SK-N-SH (cell line): ENCODE results near the gene RAB1B. TPM values are rescaled to one million over a fixed set of nuclear protein-coding genes. Genes with fewer than 3 reads are reported as not detected.

Experiments
- CTCF ChIA-PET: fragments of 300-600, 350-600 bp; formaldehyde crosslinking; extraction: SDS; loops from one replicate; lab custom pipeline; 2021; lab: Yijun Ruan, JAX
- POLR2A ChIA-PET: fragments of 350-600 bp; sonication (Branson Sonifier 250); formaldehyde crosslinking; extraction: SDS; loops from one replicate; lab custom pipeline; 2020; ENCODE audit warnings: antibody characterized with exemption, inconsistent platforms; lab: Yijun Ruan, JAX
- DNase-seq: peaks from one replicate; pipeline ENCODE4 v3.0.0; 2012
- H2AFZ ChIP-seq: fragments of 200-600 bp; sonication (generic); 2 replicates; pipeline ENCODE4 v1.8.1; 2016; ENCODE audit warnings: antibody characterized with exemption, mild to moderate bottlenecking, low read depth
- H3F3A ChIP-seq: fragments of 200-600 bp; sonication (generic); replicated peaks from 2 replicates; pipeline ENCODE3; 2016; ENCODE audit warnings: antibody characterized with exemption, mild to moderate bottlenecking; ENCODE audit not compliant: insufficient read depth
- H3K27ac ChIP-seq, 2 experiments: fragments of 200-500 bp in 1 of 2; fragments of 200-600 bp in 1 of 2; sonication (Bioruptor generic) in 1 of 2; sonication (generic), shearing (Covaris generic) in 1 of 2; 2 replicates each; pipeline versions ENCODE4 v1.5.1 to v1.6.1; 2014 to 2016; ENCODE audit warnings: low read depth in 2 of 2, inconsistent platforms in 1 of 2, low read length in 1 of 2, mild to moderate bottlenecking in 1 of 2, mixed read lengths in 1 of 2
- H3K27me3 ChIP-seq: fragments of 200-600 bp; sonication (generic), shearing (Covaris generic); 2 replicates; pipeline ENCODE4 v1.6.1; 2016; ENCODE audit warnings: mixed run types; ENCODE audit not compliant: insufficient read depth
- H3K36me3 ChIP-seq, 2 experiments: fragments of 200-500 bp in 1 of 2; fragments of 200-600 bp in 1 of 2; sonication (Bioruptor generic) in 1 of 2; sonication (generic) in 1 of 2; replicated peaks in 1 of 2; 2 replicates each; pipeline versions ENCODE3 to v1.5.1; 2014 to 2016; ENCODE audit warnings: low read length in 1 of 2, mild to moderate bottlenecking in 1 of 2; ENCODE audit not compliant: insufficient read depth in 2 of 2, control insufficient read depth in 1 of 2
- H3K4me1 ChIP-seq, 2 experiments: fragments of 200-500 bp in 1 of 2; fragments of 200-600 bp in 1 of 2; sonication (Bioruptor generic) in 1 of 2; sonication (generic), shearing (Covaris generic) in 1 of 2; 2 replicates each; pipeline versions ENCODE4 v1.5.1 to v1.6.1; 2014 to 2016; ENCODE audit warnings: low read depth in 1 of 2, low read length in 1 of 2, mixed run types in 1 of 2; ENCODE audit not compliant: insufficient read depth in 2 of 2, control insufficient read depth in 1 of 2
- H3K4me2 ChIP-seq: fragments of 200-600 bp; sonication (generic), shearing (Covaris generic); 2 replicates; pipeline ENCODE4 v1.6.1; 2017; ENCODE audit warnings: mixed run types
- H3K4me3 ChIP-seq, 2 experiments: fragments of 200-500 bp in 1 of 2; fragments of 200-600 bp in 1 of 2; sonication (Bioruptor generic) in 1 of 2; sonication (generic), shearing (Covaris generic) in 1 of 2; 2 replicates each; pipeline versions ENCODE4 v1.5.1 to v1.8.1; 2014 to 2016; ENCODE audit warnings: low read depth in 2 of 2, inconsistent platforms in 1 of 2, low read length in 1 of 2, mild to moderate bottlenecking in 1 of 2, mixed read lengths in 1 of 2, moderate library complexity in 1 of 2
- H3K79me2 ChIP-seq: fragments of 200-600 bp; sonication (generic); 2 replicates; pipeline ENCODE4 v1.8.1; 2017; ENCODE audit warnings: mild to moderate bottlenecking; ENCODE audit not compliant: insufficient read depth
- H3K9ac ChIP-seq: fragments of 200-600 bp; sonication (generic); 2 replicates; pipeline ENCODE4 v1.6.1; 2017; ENCODE audit warnings: mixed run types
- H3K9me2 ChIP-seq: fragments of 200-600 bp; sonication (generic); 2 replicates; pipeline ENCODE4 v1.6.1; 2017; ENCODE audit warnings: mixed run types
- H3K9me3 ChIP-seq: fragments of 200-600 bp; sonication (generic); 2 replicates; pipeline ENCODE4 v1.6.1; 2017; ENCODE audit warnings: mixed run types, mild to moderate bottlenecking, moderate library complexity
- H4K20me1 ChIP-seq: fragments of 200-600 bp; sonication (generic); 2 replicates; pipeline ENCODE4 v1.6.1; 2017; ENCODE audit warnings: mild to moderate bottlenecking, mixed run types; ENCODE audit not compliant: insufficient read depth
- CHD2 ChIP-seq: fragments of 150-350 bp; IDR thresholded peaks from 2 replicates; pipeline ENCODE4 v1.6.1; 2018; ENCODE audit warnings: low read length; ENCODE audit not compliant: partially characterized antibody
- ELF1 ChIP-seq: IDR thresholded peaks from 2 replicates; pipeline ENCODE4 v1.4.0; 2012
- EP300 ChIP-seq, 2 experiments: IDR thresholded peaks; 2 replicates each; pipeline versions ENCODE4 v1.4.0 to v1.6.1; 2012; ENCODE audit warnings: borderline replicate concordance in 1 of 2, low read depth in 1 of 2, low read length in 1 of 2
- FOXM1 ChIP-seq: IDR thresholded peaks from 2 replicates; pipeline ENCODE4 v1.4.0; 2012; ENCODE audit warnings: low read depth, mild to moderate bottlenecking
- GATA2 ChIP-seq: sonication (generic); formaldehyde crosslinking; IDR thresholded peaks from 2 replicates; pipeline ENCODE4 v1.5.0; 2020; ENCODE audit warnings: mild to moderate bottlenecking, missing genetic modification reagents
- JUND ChIP-seq: IDR thresholded peaks from 2 replicates; pipeline ENCODE4 v1.4.0; 2012
- MXI1 ChIP-seq: IDR thresholded peaks from 2 replicates; pipeline ENCODE4 v1.6.1; 2012; ENCODE audit warnings: mild to moderate bottlenecking, low read depth, low read length, improper control_type of control experiment
- NFIC ChIP-seq: IDR thresholded peaks from 2 replicates; pipeline ENCODE4 v1.4.0; 2012; ENCODE audit warnings: borderline replicate concordance
- SMC3 ChIP-seq: IDR thresholded peaks from 2 replicates; pipeline ENCODE4 v1.6.1; 2012; ENCODE audit warnings: low read depth, low read length, improper control_type of control experiment
- TCF12 ChIP-seq: IDR thresholded peaks from 2 replicates; pipeline ENCODE4 v1.4.0; 2012
- WGBS: methylation state at CpG from one replicate; pipeline ENCODE4 v1.1.6; 2017; ENCODE audit warnings: low lambda C conversion rate; 5-methylcytosine and 5-hydroxymethylcytosine counted together
- polyA plus RNA-seq, 3 experiments: library from polyadenylated mRNA; depleted of rRNA; stranded (reverse); fragments of >200 nt; gene quantifications; 2 replicates each; pipeline ENCODE4 v1.2.3, GENCODE V29; 2012
- TF ChIP-seq, protein P1 (sequence below): IDR thresholded peaks from 2 replicates; pipeline ENCODE4 v1.4.0; 2012; ENCODE audit warnings: low read depth, borderline replicate concordance
- TF ChIP-seq, protein P2 (sequence below): IDR thresholded peaks from 2 replicates; pipeline ENCODE4 v1.4.0; 2012; ENCODE audit warnings: low read depth
- TF ChIP-seq, protein P3 (sequence below): fragments of 150-350 bp; IDR thresholded peaks from 2 replicates; pipeline ENCODE4 v1.6.1; 2017; ENCODE audit warnings: antibody characterized with exemption, low read length, low read depth, borderline replicate concordance
- TF ChIP-seq, protein P4 (sequence below): IDR thresholded peaks from 2 replicates; pipeline ENCODE4; 2012

The RAB1B gene
- polyA plus RNA-seq, 1 of the 3 experiments (the other 2 are of a cell fraction) = 208 TPM

DNA sequence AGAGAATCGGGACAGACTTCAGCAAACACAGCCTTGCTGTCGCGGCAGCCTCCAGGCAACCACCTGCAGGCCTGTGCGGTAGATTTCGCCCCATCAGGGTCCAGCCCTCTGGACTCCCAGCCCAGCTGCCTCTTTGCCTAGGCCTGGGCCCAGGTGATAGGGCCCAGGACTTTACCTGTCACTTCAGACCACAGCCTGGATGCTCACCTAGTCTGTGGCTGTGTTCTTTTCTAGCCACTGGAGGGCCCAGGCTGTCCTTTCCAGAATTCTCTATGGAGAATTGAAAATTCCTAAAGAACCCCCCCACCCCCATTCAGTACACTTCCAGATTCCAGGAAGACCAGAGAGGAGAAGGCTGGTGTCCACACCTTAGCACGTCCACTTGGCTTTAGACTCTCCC lies 30.6 kb upstream of the RAB1B start:
- H3K4me1 ChIP-seq = no peaks in the 10 kb centered on the region
- no peak overlapping the region for H3K9ac ChIP-seq
- H3K79me2 ChIP-seq = no peaks in the 10 kb centered on the region
- no peak overlapping the region for H3K27ac ChIP-seq
- no peaks in the 10 kb centered on the region for H3F3A ChIP-seq
- 99% methylated on average over 6 of the region's 6 CpGs for WGBS
- CTCF ChIA-PET = interaction anchor here (4.8 kb wide), 1 partner anchor 15 kb away, joined by 34 read pairs; no protein-coding TSS in a partner anchor
- H4K20me1 ChIP-seq = no peaks in the 10 kb centered on the region
- no peaks in the 10 kb centered on the region for H3K9me2 ChIP-seq
- no peak overlapping the region for H3K4me3 ChIP-seq
- POLR2A ChIA-PET = no interaction called here
- no peak overlapping the region for H3K4me2 ChIP-seq
- DNase-seq = no peak
- peaks cover 16 to 91% of the 10 kb centered on the region in 2 experiments for H3K36me3 ChIP-seq
- TF ChIP-seq JUND (no peak), EP300 (IDR thresholded peaks at IDR 0.05; ENCODE audit: borderline replicate concordance in 1 of 2, low read depth in 1 of 2, low read length in 1 of 2) (no peak), NFIC (no peak), GATA2 (no peak), TCF12 (no peak), FOXM1 (no peak)
- TF ChIP-seq, protein P1, sequence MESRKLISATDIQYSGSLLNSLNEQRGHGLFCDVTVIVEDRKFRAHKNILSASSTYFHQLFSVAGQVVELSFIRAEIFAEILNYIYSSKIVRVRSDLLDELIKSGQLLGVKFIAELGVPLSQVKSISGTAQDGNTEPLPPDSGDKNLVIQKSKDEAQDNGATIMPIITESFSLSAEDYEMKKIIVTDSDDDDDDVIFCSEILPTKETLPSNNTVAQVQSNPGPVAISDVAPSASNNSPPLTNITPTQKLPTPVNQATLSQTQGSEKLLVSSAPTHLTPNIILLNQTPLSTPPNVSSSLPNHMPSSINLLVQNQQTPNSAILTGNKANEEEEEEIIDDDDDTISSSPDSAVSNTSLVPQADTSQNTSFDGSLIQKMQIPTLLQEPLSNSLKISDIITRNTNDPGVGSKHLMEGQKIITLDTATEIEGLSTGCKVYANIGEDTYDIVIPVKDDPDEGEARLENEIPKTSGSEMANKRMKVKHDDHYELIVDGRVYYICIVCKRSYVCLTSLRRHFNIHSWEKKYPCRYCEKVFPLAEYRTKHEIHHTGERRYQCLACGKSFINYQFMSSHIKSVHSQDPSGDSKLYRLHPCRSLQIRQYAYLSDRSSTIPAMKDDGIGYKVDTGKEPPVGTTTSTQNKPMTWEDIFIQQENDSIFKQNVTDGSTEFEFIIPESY = no peak
- TF ChIP-seq, protein P2, sequence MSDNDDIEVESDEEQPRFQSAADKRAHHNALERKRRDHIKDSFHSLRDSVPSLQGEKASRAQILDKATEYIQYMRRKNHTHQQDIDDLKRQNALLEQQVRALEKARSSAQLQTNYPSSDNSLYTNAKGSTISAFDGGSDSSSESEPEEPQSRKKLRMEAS = no peak
- H2AFZ ChIP-seq = no peak overlapping the region
- no peaks in the 10 kb centered on the region for H3K9me3 ChIP-seq
- H3K27me3 ChIP-seq = no peaks in the 10 kb centered on the region

DNA sequence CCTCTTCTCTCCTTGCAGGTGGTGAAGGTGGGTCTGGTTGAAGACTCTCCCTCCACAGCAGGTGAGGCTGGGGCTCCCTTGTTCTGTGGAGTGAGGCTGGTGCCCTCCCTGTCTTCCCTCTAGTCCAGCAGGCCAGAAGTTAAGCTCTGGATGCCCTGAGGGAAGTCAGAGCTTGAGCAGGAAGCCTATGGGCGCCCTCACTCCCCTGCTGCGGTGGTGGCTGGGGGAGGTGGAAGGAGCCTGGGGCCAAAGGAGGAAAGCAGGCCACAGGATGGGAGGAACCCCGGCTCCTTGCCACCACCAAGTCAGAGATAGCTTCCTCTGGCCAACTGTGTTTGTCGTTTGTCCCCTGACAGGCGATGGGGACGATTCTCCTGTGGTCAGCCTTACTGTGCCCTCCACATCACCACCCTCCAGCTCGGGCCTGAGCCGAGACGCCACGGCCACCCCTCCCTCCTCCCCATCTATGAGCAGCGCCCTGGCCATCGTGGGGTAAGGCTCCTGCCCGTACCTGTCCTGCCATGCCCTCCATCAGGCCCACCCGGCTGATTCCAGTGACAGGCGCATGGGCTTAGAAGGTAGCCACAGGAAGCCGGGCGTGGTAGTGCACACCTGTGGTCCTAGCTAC lies 29.5 kb upstream of the RAB1B start:
- no peaks in the 10 kb centered on the region for H3K9me2 ChIP-seq
- H3K4me3 ChIP-seq = no peak overlapping the region
- H3K4me1 ChIP-seq = no peaks in the 10 kb centered on the region
- no peak overlapping the region for H3K9ac ChIP-seq
- no peak overlapping the region for H3K27ac ChIP-seq
- DNase-seq = no peak
- CTCF ChIA-PET = interaction anchor here (1.2 to 4.8 kb wide), 3 partner anchors 11 to 26 kb away, joined by 3 to 34 read pairs (median 4); no protein-coding TSS in a partner anchor
- 96% methylated on average over 12 of the region's 17 CpGs for WGBS
- H3K27me3 ChIP-seq = no peaks in the 10 kb centered on the region
- H4K20me1 ChIP-seq = no peaks in the 10 kb centered on the region
- TF ChIP-seq CHD2 = no peak
- TF ChIP-seq MXI1 = no peak
- no peak for TF ChIP-seq SMC3
- TF ChIP-seq, protein P3, sequence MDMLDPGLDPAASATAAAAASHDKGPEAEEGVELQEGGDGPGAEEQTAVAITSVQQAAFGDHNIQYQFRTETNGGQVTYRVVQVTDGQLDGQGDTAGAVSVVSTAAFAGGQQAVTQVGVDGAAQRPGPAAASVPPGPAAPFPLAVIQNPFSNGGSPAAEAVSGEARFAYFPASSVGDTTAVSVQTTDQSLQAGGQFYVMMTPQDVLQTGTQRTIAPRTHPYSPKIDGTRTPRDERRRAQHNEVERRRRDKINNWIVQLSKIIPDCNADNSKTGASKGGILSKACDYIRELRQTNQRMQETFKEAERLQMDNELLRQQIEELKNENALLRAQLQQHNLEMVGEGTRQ = no peak
- TF ChIP-seq, protein P4, sequence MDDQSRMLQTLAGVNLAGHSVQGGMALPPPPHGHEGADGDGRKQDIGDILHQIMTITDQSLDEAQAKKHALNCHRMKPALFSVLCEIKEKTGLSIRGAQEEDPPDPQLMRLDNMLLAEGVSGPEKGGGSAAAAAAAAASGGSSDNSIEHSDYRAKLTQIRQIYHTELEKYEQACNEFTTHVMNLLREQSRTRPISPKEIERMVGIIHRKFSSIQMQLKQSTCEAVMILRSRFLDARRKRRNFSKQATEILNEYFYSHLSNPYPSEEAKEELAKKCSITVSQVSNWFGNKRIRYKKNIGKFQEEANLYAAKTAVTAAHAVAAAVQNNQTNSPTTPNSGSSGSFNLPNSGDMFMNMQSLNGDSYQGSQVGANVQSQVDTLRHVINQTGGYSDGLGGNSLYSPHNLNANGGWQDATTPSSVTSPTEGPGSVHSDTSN = no peak
- no peak for TF ChIP-seq ELF1
- no peak for TF ChIP-seq EP300 (IDR thresholded peaks at IDR 0.05; ENCODE audit: borderline replicate concordance in 1 of 2, low read depth in 1 of 2, low read length in 1 of 2)
- H2AFZ ChIP-seq = no peak overlapping the region
- no peaks in the 10 kb centered on the region for H3F3A ChIP-seq
- peaks cover 16 to 90% of the 10 kb centered on the region in 2 experiments for H3K36me3 ChIP-seq
- H3K9me3 ChIP-seq = no peaks in the 10 kb centered on the region
- H3K4me2 ChIP-seq = no peak overlapping the region
- POLR2A ChIA-PET = interaction anchor here (0.7 kb wide), 1 partner anchor 19 kb away, joined by 3 read pairs; no protein-coding TSS in a partner anchor
- H3K79me2 ChIP-seq = no peaks in the 10 kb centered on the region
